ENCODE measurements around the gene AGBL3.
"Not testable (repeated sequence)": the region's sequence is repeated elsewhere in the genome, so short reads cannot be mapped to it uniquely, and the experiment has no call there.

Gene AGBL3

DNA sequence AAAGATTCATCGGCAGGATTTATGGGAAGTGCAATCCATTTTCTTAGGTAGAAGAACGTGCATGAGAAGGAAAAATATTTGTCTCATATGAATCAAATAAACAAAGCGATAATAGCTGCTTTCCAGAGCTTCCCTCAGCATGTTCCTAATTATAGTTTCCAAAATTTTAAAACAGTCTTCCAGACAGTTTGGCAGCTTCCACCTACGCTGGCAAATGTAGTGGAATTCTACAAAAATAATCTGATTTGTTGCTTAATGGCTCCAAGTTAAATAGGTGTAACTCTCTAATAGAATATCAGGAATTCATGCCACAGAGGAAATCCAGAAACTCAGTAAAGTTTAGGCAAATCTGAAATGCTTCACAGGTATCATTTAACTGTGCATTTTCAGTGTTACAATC, 23.3 kb upstream of the AGBL3 start:
- DNase-seq (ENCODE audit: low read depth in 2 of 2): no peak

DNA sequence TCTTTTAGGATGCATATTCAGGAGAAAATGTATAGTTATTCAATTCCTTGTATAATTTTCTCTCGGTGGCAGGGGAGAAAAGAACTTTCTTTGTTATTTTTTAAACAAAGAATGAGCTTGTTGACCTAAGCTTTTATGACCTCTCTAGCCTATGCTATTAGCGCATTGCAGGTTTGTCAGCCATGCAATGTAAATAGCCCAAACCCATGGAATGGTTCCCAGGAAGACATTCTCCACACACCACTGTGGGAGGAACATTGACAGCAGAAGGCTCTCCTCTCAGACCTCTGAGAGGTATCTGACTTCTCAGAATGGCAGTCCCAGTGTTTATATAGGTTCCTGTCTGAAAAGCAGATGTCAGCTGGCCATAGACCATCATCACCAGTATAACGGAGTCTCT, 19.6 kb upstream of the AGBL3 start:
- no peak for DNase-seq (ENCODE audit: low read depth in 2 of 2)

- DNase-seq (ENCODE audit: low read depth in 2 of 2): no peak
Measured at GRCh38 chr7:134968110-134968509, 18.2 kb upstream of the AGBL3 start.

DNA sequence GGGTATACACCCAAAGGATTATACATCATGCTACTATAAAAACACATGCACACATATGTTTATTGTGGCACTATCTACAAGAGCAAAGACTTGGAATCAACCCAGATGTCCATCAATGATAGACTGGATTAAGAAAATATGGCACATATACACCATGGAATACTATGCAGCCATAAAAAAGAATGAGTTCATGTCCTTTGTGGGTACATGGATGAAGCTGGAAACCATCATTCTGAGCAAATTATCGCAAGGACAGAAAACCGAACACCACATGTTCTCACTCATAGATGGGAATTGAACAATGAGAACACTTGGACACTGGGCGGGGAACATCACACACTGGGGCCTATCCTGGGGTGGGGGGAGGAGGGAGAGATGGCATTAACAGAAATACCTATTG, 4.7 kb upstream of the AGBL3 start:
- DNase-seq (ENCODE audit: low read depth in 2 of 2): not testable (repeated sequence)

GRCh38 chr7:134985894-134986362, 380 bp upstream of the AGBL3 start:
- DNase-seq (ENCODE audit: low read depth in 2 of 2): no peak

DNA sequence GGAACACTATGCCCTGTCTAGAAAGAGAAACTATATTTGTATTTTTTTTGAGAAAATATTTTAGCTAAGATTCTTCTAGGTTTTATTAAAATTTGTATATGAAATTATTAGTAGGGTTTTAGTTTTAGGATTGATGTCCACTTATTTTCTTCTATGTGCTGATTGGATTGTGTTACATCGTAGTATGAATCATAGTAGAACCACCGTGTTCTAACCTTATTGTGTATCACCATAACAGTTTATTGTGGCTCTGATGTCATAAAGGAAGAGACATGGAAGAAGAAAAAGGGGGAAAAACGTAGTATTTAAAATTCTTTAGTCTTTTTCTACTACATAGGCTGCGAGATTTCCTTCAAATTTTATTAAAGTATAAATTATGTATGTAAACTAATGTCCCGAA, 1.9 kb downstream of the AGBL3 start:
- DNase-seq (ENCODE audit: low read depth in 2 of 2): no peak

- no peak for DNase-seq (ENCODE audit: low read depth in 2 of 2)
Measured at GRCh38 chr7:134991469-134992339, 5.4 kb downstream of the AGBL3 start.

- DNase-seq (ENCODE audit: low read depth in 2 of 2): no peak
Measured at GRCh38 chr7:134992626-134993179, 6.4 kb downstream of the AGBL3 start.

DNA sequence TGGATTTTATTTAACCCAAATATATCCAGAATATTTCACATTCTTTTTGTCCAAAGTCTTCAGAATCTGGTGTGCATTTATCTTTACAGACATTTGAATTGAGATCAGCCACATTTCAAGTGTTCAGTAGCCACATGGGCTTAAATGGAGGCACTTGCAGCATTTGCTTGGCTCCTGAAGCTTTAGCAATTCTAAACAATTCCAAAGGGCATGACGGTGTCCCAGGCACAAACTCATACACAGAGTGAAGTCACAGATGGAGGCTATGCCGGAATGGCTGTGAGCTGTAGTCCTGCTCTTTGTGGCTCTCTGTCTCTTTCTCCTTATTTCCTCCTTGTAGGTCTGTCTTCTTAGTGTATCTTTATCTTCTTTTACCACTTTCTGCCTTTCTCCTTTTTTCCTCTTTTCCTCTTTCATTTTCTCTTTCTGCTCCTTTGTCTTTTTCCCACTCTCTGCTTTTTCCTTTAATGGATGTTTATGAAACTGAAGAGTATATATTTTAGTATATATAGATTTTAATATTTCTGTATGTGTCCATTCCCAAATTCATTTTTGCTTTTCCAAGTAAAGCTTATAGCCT, 7.7 kb downstream of the AGBL3 start:
- no peak for DNase-seq (ENCODE audit: low read depth in 2 of 2)

DNA sequence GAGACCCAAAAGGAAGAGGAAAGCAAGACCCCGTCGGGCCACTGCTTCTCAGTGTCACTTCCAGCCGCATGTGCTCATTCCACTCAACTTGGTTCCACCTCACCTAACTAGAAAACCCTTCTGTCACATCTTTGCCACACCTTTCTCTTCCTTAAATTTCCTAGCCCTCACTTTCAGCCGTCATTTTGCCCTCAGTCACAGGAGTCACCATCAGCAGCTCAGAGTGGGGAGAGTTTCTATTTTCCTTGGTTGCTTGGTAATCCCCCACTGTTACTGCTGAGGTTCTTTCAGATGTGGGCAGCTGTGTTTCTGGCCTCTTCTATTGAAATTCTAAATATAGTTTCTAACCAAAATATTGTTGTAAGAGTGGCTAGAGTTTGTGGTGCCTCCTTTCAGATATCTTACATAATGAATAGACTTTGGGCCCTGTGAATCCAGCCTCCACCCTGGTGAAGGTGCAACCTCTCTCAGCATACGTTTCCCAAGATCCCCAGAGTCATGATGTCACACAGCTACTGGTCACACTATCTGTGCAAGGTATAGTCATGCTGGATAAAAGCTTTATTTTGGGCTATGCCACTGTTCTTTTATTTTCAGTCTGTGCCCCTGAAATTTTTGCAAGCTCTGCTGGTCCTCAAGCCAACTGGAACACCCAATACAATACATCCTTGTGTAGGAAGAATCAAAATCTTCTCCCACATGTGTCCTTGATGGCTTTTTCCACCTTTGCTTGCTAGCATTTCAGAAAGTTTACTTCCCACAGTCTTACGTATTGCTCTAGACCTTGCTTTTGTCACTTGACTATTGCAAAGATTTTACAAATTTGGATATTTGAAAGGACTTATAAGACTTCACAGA, 9.2 kb downstream of the AGBL3 start:
- DNase-seq (ENCODE audit: low read depth in 2 of 2): no peak

DNA sequence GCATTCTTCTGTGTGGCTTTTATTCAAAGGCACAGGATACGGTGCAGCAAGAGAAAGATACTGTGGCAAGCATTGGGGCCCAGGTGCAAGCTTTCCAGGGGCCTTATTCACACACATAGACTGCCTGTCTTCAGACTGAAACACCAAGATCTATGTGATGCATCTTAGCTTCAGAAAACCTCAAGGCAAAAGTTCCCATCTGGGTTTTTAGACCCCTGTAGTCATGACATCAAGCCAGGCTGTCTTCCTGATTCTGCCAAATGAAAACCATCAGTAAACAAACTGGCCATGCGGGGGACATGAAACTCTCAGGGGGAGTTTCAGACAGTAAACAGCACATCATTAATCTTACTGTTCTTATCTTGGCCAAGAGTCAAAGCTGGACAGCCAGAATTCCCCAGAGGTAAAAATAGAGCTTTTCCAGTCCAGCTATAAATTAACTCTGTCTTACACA, 9.8 kb downstream of the AGBL3 start:
- no peak for DNase-seq (ENCODE audit: low read depth in 2 of 2)

DNA sequence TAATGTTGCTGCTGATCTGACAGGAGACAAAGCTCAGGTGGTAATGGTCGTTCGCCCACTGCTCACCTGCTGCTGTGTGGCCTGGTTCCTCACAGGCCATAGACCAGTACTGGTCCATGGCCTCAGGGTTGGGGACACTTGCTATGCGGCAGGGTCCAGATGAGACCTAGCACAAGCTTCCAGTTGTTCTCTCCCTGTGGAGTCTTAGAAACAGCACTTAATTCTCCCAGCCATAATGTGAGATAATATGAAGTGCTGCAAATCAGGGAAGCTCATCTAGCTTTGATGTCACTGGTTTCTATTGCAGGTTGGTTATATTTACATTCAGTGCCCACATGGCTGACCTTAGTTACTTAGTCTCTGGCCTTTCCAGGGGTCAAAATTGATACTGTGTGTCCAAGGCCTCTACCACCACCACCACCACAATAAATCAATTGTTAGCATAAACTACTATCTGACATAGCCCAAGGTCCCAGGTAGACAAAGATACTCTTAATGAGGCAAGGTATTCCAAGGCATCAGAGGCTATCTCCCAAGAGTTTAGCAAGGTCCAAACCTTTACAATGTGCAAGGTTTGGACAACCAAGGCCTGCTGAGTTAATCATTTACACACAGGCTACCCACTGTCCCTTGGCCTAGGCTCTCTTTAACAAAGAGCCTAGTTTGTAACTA, 11.0 kb downstream of the AGBL3 start:
- no peak for DNase-seq (ENCODE audit: low read depth in 2 of 2)

- no peak for DNase-seq (ENCODE audit: low read depth in 2 of 2)
Measured at GRCh38 chr7:134999136-134999535, 12.8 kb downstream of the AGBL3 start.

DNA sequence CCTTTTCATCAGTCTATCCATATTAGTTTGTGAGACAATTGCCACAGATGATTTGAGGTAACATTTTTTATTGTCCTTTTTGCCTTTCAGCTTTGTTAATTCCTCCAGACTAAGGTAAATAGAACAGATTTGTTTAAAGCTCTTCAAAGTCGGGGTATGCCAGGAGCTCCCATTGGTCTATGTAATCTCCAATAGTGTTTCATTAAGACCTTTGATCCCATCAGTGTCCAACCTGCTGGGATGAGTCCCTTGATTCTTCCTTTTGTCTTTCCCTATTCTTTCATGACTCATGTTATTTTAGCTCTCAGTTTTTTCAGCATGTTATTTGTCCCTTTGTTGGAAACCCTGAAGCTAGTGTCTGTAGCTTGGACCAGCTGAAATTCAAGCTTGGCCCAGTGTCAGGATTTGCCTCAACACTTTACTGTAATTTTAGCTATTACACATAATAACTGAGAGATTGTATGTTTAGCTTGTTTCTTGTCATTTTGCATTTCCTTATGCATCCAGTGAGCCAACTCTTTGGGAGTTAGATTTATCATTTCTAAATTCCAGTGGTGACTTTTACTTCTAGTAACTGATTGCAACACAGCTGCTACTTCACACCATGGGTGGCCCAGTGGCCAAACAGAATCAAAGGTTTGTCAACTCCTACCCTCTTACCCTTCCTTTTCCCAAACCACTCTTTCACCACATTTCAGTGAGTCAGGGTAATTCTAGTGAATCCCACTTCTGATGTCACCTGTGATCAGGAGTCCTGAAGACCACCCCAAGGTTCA, 15.3 kb downstream of the AGBL3 start:
- no peak for DNase-seq (ENCODE audit: low read depth in 2 of 2)

GRCh38 chr7:135012229-135012628, 25.9 kb downstream of the AGBL3 start:
- no peak for DNase-seq (ENCODE audit: low read depth in 2 of 2)

GRCh38 chr7:135023622-135024021, 37.3 kb downstream of the AGBL3 start:
- DNase-seq (ENCODE audit: low read depth in 2 of 2): no peak

GRCh38 chr7:135035252-135035651, 48.9 kb downstream of the AGBL3 start:
- DNase-seq (ENCODE audit: low read depth in 2 of 2): no peak

DNA sequence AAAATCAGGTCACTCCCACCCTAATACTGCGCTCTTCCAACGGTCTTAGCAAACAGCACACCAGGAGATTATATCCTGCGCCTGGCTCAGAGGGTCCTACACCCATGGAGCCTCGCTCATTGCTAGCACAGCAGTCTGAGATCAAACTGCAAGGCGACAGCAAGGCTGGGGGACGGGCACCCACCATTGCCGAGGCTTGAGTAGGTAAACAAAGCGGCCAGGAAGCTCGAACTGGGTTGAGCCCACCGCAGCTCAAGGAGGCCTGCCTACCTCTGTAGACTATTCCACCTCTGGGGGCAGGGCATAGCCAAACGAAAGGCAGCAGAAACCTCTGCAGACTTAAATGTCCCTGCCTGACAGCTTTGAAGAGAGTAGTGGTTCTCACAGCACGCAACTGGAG, 80.7 kb downstream of the AGBL3 start:
- not testable (repeated sequence) for DNase-seq (ENCODE audit: low read depth in 2 of 2)

- DNase-seq (ENCODE audit: low read depth in 2 of 2): no peak
Measured at GRCh38 chr7:135074096-135074495, 87.8 kb downstream of the AGBL3 start.

- no peak for DNase-seq (ENCODE audit: low read depth in 2 of 2)
Measured at GRCh38 chr7:135074531-135074930, 88.2 kb downstream of the AGBL3 start.

DNA sequence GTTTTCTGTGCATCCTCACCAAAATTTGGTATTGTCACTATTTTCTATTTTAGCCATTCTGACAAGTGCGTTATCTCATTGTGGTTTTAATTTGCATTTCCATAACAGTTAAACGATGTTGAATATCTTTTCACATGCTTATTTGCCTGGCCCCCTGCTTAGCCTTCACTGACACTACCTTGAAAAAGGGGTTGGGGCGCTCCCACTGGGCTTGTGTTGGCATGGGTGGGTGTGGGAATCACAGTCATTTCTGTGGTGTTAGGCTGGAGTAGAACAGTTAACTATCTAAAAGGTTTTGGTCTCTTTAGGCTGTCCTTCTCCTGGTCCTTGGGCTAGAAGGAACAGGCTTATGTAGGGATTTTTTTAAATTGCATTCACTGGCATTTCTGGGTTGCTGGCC, 89.4 kb downstream of the AGBL3 start:
- DNase-seq (ENCODE audit: low read depth in 2 of 2): no peak
